Keratinocyte (primary cell): ENCODE measurements around the gene A3GALT2.

Experiments used
- EZH2 ChIP-seq: IDR thresholded peaks from one replicate; pipeline ENCODE4 v1.6.1; 2012; ENCODE audit warnings: inconsistent platforms, mild to moderate bottlenecking, low read length, moderate library complexity
- TF ChIP-seq, protein P1 (sequence below), 3 experiments: IDR thresholded peaks in 1 of 3; conservative IDR thresholded peaks in 1 of 3; optimal IDR thresholded peaks in 1 of 3; 2 replicates in 2 of 3; 3 replicates in 1 of 3; pipeline versions ENCODE3 to v1.5.1; 2011; ENCODE audit warnings: low read length in 3 of 3, mild to moderate bottlenecking in 3 of 3, moderate library complexity in 2 of 3, control low read depth in 1 of 3, inconsistent platforms in 1 of 3; ENCODE audit not compliant: insufficient read depth in 2 of 3; ENCODE audit errors: extremely low read depth in 1 of 3

DNA sequence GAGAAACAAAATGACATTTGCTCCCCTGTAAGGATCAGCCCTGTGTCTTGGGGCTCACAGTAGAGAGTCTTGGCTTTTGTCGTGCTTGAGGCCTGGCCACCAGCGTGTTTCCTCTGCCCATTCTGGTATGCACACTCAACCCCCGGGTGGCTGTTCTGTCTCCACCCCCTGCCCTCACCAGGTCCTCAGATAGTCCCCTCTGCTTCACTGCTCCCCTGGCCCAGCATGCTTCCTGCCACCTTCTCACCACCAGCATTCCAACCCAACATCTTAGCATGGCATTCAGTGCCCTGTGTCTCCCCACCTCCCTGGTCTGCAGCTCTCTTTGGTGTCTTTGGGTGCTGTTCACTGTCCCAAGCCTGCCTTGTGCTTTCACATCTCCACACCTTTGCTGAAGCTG, 48.4 kb downstream of the A3GALT2 start:
- TF ChIP-seq, protein P1, sequence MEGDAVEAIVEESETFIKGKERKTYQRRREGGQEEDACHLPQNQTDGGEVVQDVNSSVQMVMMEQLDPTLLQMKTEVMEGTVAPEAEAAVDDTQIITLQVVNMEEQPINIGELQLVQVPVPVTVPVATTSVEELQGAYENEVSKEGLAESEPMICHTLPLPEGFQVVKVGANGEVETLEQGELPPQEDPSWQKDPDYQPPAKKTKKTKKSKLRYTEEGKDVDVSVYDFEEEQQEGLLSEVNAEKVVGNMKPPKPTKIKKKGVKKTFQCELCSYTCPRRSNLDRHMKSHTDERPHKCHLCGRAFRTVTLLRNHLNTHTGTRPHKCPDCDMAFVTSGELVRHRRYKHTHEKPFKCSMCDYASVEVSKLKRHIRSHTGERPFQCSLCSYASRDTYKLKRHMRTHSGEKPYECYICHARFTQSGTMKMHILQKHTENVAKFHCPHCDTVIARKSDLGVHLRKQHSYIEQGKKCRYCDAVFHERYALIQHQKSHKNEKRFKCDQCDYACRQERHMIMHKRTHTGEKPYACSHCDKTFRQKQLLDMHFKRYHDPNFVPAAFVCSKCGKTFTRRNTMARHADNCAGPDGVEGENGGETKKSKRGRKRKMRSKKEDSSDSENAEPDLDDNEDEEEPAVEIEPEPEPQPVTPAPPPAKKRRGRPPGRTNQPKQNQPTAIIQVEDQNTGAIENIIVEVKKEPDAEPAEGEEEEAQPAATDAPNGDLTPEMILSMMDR (optimal IDR thresholded peaks at IDR 0.05 in 1 of 3, IDR thresholded peaks at IDR 0.05 in 1 of 3, conservative IDR thresholded peaks at IDR 0.05 in 1 of 3; ENCODE audit: extremely low read depth in 1 of 3, insufficient read depth in 2 of 3, low read length in 3 of 3) = no peak
- TF ChIP-seq EZH2 = no peak
